Pancreas (tissue), 10 donors: ENCODE data around the gene AZGP1. TPM values are rescaled to one million over a fixed set of nuclear protein-coding genes. Genes with fewer than 3 reads are reported as not detected.
A peak's percentile ranks its signal among the peaks of the same experiment; 100 is the strongest.
"Not testable (repeated sequence)": the region's sequence is repeated elsewhere in the genome, so short reads cannot be mapped to it uniquely, and the experiment has no call there.

Experiments
- ATAC-seq, 4 donors: fragments of 200-7000 bp; cut with Tn5 transposase; one replicate each; pipeline versions ENCODE4 v1.8.0 to v1.9.1; 2020; ENCODE audit warnings: mild to moderate bottlenecking in 4 of 4, moderate library complexity in 4 of 4
- DNase-seq, 6 donors: peaks; one replicate each; pipeline ENCODE4 v3.0.0-alpha.2; 2020
- FAIRE-seq: peaks from 2 replicates; lab custom pipeline; 2012; peaks lifted over from hg19 to GRCh38; lab: Jason Lieb, UNC
- H3K27ac ChIP-seq, 4 donors: fragments of 200-600 bp; sonication (generic); 1 replicate in 3 of 4; 2 replicates in 1 of 4; pipeline versions ENCODE4 v1.5.0 to v1.8.0; 2020
- H3K27me3 ChIP-seq, 4 donors: fragments of 200-600 bp; one replicate each; pipeline ENCODE4 v1.8.0; 2021
- H3K36me3 ChIP-seq, 3 donors: fragments of 200-600 bp; sonication (generic) in 1 of 3; one replicate each; pipeline versions ENCODE4 v1.5.0 to v1.8.0; 2020 to 2021
- H3K4me1 ChIP-seq, 3 donors: fragments of 200-600 bp; one replicate each; pipeline ENCODE4 v1.8.0; 2021
- H3K4me3 ChIP-seq, 4 donors: fragments of 200-600 bp; sonication (generic) in 2 of 4; one replicate each; pipeline versions ENCODE4 v1.5.0 to v1.8.0; 2020 to 2021
- H3K9me3 ChIP-seq, 4 donors: fragments of 200-600 bp; one replicate each; pipeline ENCODE4 v1.8.0; 2021
- WGBS, 2 donors: extraction: QIAGEN DNeasy Blood & Tissue Kit; methylation state at CpG; one replicate each; pipeline ENCODE4 v1.1.7; 2013; 5-methylcytosine and 5-hydroxymethylcytosine counted together
- intact Hi-C, 3 donors: fragments of 100-400 bp; cut with DNase I; formaldehyde crosslinking; loops; one replicate each; pipeline versions ENCODE4 v1.11.1 to v1.14.2; 2022
- polyA plus RNA-seq, 2 donors: library from polyadenylated mRNA; stranded (reverse); fragments of 200-250 nt; gene quantifications; one replicate each; pipeline ENCODE4 v1.2.3, GENCODE V29; 2013
- total RNA-seq, 6 donors: library from RNA; stranded (reverse); fragmentation: NEBNext Ultra II Directional in 4 of 6; extraction: Animal tissue kit (Norgen Biotek cat#: 25700) in 4 of 6; gene quantifications; one replicate each; pipeline versions ENCODE4 v1.2.1 to v1.2.4, GENCODE V29; 2021 to 2023
- TF ChIP-seq, protein P1 (sequence below), 4 donors: fragments of 200-600 bp; sonication (generic) in 3 of 4; IDR thresholded peaks; one replicate each; pipeline versions ENCODE4 v1.5.0 to v1.8.0; 2021; ENCODE audit warnings: antibody characterized with exemption in 4 of 4
- donor health status: healthy with polysubstance abuse.
- donor health status: DM: no; HTN: no; CAD: no; lungs with moderate emphysema.
- donor health status: DM: no; HTN: no; CAD: no.
- donor health status: control.
- donor health status: control.
- donor health status: Bipolar disorder and iron deficiency.
- donor health status: DM: yes; HTN: yes; CAD: no.
- donor health status: DM: no; HTN: no; CAD: no.
- donor health status: DM: no; HTN: no; CAD: no.
- donor health status: DM: yes; HTN: yes; CAD: no.

Gene AZGP1
- total and polyA plus RNA-seq, 8 donors: 174 to 686 (median 235) TPM

GRCh38 chr7:99992330-99993038, 16.7 kb upstream of the AZGP1 start:
- ATAC-seq (no peak), FAIRE-seq (no peak), DNase-seq (peak in 1 of 6 donors; percentile 40)
- Histone ChIP-seq H3K4me1 (peaks cover 0 to 5% (median 0%) of the 10 kb centered on the region in 3 donors), H3K9me3 (no peaks in the 10 kb centered on the region), H3K4me3 (no peak overlapping the region), H3K27me3 (no peaks in the 10 kb centered on the region), H3K36me3 (no peaks in the 10 kb centered on the region), H3K27ac (no peak overlapping the region)
- intact Hi-C loops: loop anchor here in 1 of 3 donors (5.0 kb wide), 1 partner anchor 65 kb away; no protein-coding TSS in a partner anchor
- WGBS, 2 donors: 53 to 66% methylated on average over 21 of the region's 21 CpGs
- TF ChIP-seq, protein P1, sequence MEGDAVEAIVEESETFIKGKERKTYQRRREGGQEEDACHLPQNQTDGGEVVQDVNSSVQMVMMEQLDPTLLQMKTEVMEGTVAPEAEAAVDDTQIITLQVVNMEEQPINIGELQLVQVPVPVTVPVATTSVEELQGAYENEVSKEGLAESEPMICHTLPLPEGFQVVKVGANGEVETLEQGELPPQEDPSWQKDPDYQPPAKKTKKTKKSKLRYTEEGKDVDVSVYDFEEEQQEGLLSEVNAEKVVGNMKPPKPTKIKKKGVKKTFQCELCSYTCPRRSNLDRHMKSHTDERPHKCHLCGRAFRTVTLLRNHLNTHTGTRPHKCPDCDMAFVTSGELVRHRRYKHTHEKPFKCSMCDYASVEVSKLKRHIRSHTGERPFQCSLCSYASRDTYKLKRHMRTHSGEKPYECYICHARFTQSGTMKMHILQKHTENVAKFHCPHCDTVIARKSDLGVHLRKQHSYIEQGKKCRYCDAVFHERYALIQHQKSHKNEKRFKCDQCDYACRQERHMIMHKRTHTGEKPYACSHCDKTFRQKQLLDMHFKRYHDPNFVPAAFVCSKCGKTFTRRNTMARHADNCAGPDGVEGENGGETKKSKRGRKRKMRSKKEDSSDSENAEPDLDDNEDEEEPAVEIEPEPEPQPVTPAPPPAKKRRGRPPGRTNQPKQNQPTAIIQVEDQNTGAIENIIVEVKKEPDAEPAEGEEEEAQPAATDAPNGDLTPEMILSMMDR (IDR thresholded peaks at IDR 0.05): no peak

- not testable (repeated sequence) for ATAC-seq, H3K4me1 ChIP-seq, H3K36me3 ChIP-seq, H3K9me3 ChIP-seq, H3K4me3 ChIP-seq, DNase-seq, H3K27me3 ChIP-seq, H3K27ac ChIP-seq, FAIRE-seq
- WGBS, 2 donors: 43 to 48% methylated on average over 6 of the region's 6 CpGs
- intact Hi-C loops: loop anchor here in 1 of 3 donors (5.0 kb wide), 1 partner anchor 66 kb away; no protein-coding TSS in a partner anchor
Measured at GRCh38 chr7:99991543-99991942, 15.7 kb upstream of the AZGP1 start.

DNA sequence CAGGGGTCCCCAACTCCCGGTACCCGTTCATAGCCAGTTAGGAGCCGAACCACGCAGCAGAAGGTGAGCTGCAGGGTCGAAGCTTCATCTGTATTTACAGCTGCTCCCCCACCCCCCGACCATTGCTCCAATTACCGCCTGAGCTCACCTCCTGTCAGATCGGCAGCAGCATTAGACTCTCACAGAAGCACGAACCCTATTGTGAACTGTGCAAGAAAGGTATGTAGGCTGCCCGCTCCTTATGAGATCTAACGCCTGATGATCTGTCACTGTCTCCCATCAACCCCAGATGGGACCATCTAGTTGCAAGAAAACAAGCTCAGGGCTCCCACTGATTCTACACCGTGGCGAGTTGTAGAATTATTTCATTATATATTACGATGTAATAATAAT, 14.6 kb upstream of the AZGP1 start:
- Histone ChIP-seq H3K27me3 (no peaks in the 10 kb centered on the region), H3K9me3 (no peaks in the 10 kb centered on the region), H3K36me3 (no peaks in the 10 kb centered on the region), H3K4me1 (peaks cover 0 to 5% (median 0%) of the 10 kb centered on the region in 3 donors), H3K4me3 (no peak overlapping the region), H3K27ac (no peak overlapping the region)
- ATAC-seq (no peak), DNase-seq (peak in 1 of 6 donors; percentile 12), FAIRE-seq (no peak)
- TF ChIP-seq, protein P1 (IDR thresholded peaks at IDR 0.05): no peak
- intact Hi-C loops: loop anchor here in 1 of 3 donors (5.0 kb wide), 1 partner anchor 67 kb away; no protein-coding TSS in a partner anchor
- 47 to 50% methylated on average over 14 of the region's 14 CpGs for WGBS, 2 donors

GRCh38 chr7:99987846-99988245, 12.0 kb upstream of the AZGP1 start:
- no peak for ATAC-seq
- no peaks in the 10 kb centered on the region for H3K4me1 ChIP-seq
- intact Hi-C loops: loop anchor here in 1 of 3 donors (10.0 kb wide), 1 partner anchor 63 kb away; the partner anchor contains the start of gene GJC3
- H3K9me3 ChIP-seq: no peaks in the 10 kb centered on the region
- no peak overlapping the region for H3K4me3 ChIP-seq
- H3K27me3 ChIP-seq: no peaks in the 10 kb centered on the region
- H3K27ac ChIP-seq: no peak overlapping the region
- peak in 1 of 6 donors; percentile 25 for DNase-seq
- 63 to 67% methylated on average over 5 of the region's 5 CpGs for WGBS, 2 donors
- TF ChIP-seq, protein P1 (IDR thresholded peaks at IDR 0.05): no peak
- H3K36me3 ChIP-seq: no peaks in the 10 kb centered on the region
- FAIRE-seq: no peak

GRCh38 chr7:99987306-99987705, 11.5 kb upstream of the AZGP1 start:
- not testable (repeated sequence) for FAIRE-seq, H3K9me3 ChIP-seq, H3K36me3 ChIP-seq, H3K4me1 ChIP-seq, H3K27me3 ChIP-seq, H3K4me3 ChIP-seq, ATAC-seq, H3K27ac ChIP-seq
- intact Hi-C loops: loop anchor here in 1 of 3 donors (10.0 kb wide), 1 partner anchor 63 kb away; the partner anchor contains the start of gene GJC3
- DNase-seq: peak in 1 of 6 donors; percentile 24
- WGBS, 2 donors: 63 to 71% methylated on average over 13 to 14 of the region's 14 CpGs

- no peaks in the 10 kb centered on the region for H3K9me3 ChIP-seq
- intact Hi-C loops: loop anchor here in 1 of 3 donors (10.0 kb wide), 1 partner anchor 60 kb away; the partner anchor contains the start of gene GJC3
- 36 to 38% methylated on average over 2 of the region's 2 CpGs for WGBS, 2 donors
- no peaks in the 10 kb centered on the region for H3K36me3 ChIP-seq
- H3K27me3 ChIP-seq: no peaks in the 10 kb centered on the region
- no peaks in the 10 kb centered on the region for H3K4me1 ChIP-seq
- TF ChIP-seq, protein P1 (IDR thresholded peaks at IDR 0.05): no peak
- DNase-seq: no peak
- no peak for FAIRE-seq
- H3K4me3 ChIP-seq: no peak overlapping the region
- ATAC-seq: no peak
- H3K27ac ChIP-seq: no peak overlapping the region
Measured at GRCh38 chr7:99984593-99984992, 8.8 kb upstream of the AZGP1 start.

GRCh38 chr7:99981066-99981465, 5.2 kb upstream of the AZGP1 start:
- FAIRE-seq, H3K36me3 ChIP-seq, H3K4me3 ChIP-seq, H3K27ac ChIP-seq, H3K4me1 ChIP-seq, H3K27me3 ChIP-seq, ATAC-seq, DNase-seq, H3K9me3 ChIP-seq: not testable (repeated sequence)
- WGBS, 2 donors: 72 to 74% methylated on average over 7 of the region's 7 CpGs
- intact Hi-C loops: loop anchor here in 1 of 3 donors (10.0 kb wide), 1 partner anchor 56 kb away; the partner anchor contains the start of gene GJC3

DNA sequence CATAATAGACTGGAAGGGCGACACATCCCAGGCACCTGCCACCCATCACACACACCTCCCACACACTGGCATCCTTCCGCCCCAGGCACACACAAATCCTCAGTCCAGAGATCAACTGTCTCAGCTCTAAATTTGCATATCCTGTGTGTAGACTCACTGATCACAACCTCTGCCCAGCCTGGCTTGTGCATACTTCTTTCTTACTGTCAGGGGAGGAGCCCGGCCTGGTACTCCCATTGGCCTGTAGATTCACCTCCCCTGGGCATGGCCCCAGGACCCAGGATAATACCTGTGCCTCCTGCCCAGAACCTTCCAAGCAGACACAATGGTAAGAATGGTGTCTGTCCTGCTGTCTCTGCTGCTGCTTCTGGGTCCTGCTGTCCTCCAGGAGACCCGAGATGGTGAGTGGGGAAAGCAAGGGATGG, 4.6 kb upstream of the AZGP1 start:
- 67 to 70% methylated on average over 4 of the region's 4 CpGs for WGBS, 2 donors
- not testable (repeated sequence) for ATAC-seq, H3K4me1 ChIP-seq, FAIRE-seq, H3K9me3 ChIP-seq, DNase-seq, H3K27ac ChIP-seq, H3K27me3 ChIP-seq, H3K36me3 ChIP-seq, H3K4me3 ChIP-seq
- intact Hi-C loops: loop anchor here in 1 of 3 donors (10.0 kb wide), 1 partner anchor 56 kb away; the partner anchor contains the start of gene GJC3
